Measurements from ENCODE around the gene FXYD7.
A peak's percentile ranks its signal among the peaks of the same experiment; 100 is the strongest.

The FXYD7 gene

GRCh38 chr19:35122687-35123551 is 20.1 kb upstream of the FXYD7 start (continued):
- TF ChIP-seq, protein P1, sequence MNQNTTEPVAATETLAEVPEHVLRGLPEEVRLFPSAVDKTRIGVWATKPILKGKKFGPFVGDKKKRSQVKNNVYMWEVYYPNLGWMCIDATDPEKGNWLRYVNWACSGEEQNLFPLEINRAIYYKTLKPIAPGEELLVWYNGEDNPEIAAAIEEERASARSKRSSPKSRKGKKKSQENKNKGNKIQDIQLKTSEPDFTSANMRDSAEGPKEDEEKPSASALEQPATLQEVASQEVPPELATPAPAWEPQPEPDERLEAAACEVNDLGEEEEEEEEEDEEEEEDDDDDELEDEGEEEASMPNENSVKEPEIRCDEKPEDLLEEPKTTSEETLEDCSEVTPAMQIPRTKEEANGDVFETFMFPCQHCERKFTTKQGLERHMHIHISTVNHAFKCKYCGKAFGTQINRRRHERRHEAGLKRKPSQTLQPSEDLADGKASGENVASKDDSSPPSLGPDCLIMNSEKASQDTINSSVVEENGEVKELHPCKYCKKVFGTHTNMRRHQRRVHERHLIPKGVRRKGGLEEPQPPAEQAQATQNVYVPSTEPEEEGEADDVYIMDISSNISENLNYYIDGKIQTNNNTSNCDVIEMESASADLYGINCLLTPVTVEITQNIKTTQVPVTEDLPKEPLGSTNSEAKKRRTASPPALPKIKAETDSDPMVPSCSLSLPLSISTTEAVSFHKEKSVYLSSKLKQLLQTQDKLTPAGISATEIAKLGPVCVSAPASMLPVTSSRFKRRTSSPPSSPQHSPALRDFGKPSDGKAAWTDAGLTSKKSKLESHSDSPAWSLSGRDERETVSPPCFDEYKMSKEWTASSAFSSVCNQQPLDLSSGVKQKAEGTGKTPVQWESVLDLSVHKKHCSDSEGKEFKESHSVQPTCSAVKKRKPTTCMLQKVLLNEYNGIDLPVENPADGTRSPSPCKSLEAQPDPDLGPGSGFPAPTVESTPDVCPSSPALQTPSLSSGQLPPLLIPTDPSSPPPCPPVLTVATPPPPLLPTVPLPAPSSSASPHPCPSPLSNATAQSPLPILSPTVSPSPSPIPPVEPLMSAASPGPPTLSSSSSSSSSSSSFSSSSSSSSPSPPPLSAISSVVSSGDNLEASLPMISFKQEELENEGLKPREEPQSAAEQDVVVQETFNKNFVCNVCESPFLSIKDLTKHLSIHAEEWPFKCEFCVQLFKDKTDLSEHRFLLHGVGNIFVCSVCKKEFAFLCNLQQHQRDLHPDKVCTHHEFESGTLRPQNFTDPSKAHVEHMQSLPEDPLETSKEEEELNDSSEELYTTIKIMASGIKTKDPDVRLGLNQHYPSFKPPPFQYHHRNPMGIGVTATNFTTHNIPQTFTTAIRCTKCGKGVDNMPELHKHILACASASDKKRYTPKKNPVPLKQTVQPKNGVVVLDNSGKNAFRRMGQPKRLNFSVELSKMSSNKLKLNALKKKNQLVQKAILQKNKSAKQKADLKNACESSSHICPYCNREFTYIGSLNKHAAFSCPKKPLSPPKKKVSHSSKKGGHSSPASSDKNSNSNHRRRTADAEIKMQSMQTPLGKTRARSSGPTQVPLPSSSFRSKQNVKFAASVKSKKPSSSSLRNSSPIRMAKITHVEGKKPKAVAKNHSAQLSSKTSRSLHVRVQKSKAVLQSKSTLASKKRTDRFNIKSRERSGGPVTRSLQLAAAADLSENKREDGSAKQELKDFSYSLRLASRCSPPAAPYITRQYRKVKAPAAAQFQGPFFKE (tag by site-specific recombination; IDR thresholded peaks at IDR 0.05; ENCODE audit: borderline replicate concordance) = no peak
- TF ChIP-seq ZNF354C (tag by site-specific recombination; IDR thresholded peaks at IDR 0.05; ENCODE audit: borderline replicate concordance, low read depth) = no peak
- peak; percentile 15; the same call in 1 of the 2 replicates for TF ChIP-seq ZBTB48 (tag by site-specific recombination; IDR thresholded peaks at IDR 0.05)
- TF ChIP-seq ZNF513 (tag by site-specific recombination; IDR thresholded peaks at IDR 0.05) = no peak
- TF ChIP-seq HIC1 (tag by site-specific recombination; IDR thresholded peaks at IDR 0.05) = no peak
- TF ChIP-seq EGR2 (tag by site-specific recombination; IDR thresholded peaks at IDR 0.05; ENCODE audit: low read depth) = no peak
- no peak for TF ChIP-seq ZNF677 (tag by site-specific recombination; IDR thresholded peaks at IDR 0.05)
- no peak; the same call in 1 of the 2 replicates for TF ChIP-seq ZNF600 (tag by site-specific recombination; IDR thresholded peaks at IDR 0.05)
- 0 out of 2 replicates have a peak, but pooled peaks have one; percentile 31 for TF ChIP-seq ZNF548 (tag by site-specific recombination; IDR thresholded peaks at IDR 0.05)
- no peak for TF ChIP-seq GLI4 (tag by site-specific recombination; IDR thresholded peaks at IDR 0.05)
- no peak for TF ChIP-seq ZNF654 (tag by site-specific recombination; IDR thresholded peaks at IDR 0.05; ENCODE audit: low read depth)
- no peak for TF ChIP-seq ZFP41 (tag by site-specific recombination; IDR thresholded peaks at IDR 0.05; ENCODE audit: borderline replicate concordance)
- TF ChIP-seq, protein P2, sequence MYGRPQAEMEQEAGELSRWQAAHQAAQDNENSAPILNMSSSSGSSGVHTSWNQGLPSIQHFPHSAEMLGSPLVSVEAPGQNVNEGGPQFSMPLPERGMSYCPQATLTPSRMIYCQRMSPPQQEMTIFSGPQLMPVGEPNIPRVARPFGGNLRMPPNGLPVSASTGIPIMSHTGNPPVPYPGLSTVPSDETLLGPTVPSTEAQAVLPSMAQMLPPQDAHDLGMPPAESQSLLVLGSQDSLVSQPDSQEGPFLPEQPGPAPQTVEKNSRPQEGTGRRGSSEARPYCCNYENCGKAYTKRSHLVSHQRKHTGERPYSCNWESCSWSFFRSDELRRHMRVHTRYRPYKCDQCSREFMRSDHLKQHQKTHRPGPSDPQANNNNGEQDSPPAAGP (tag by site-specific recombination; IDR thresholded peaks at IDR 0.05) = no peak
- TF ChIP-seq REPIN1 (tag by site-specific recombination; IDR thresholded peaks at IDR 0.05; ENCODE audit: low read depth) = no peak
- no peak for TF ChIP-seq ZBTB11 (tag by site-specific recombination; conservative IDR thresholded peaks at IDR 0.05; ENCODE audit: low read depth)
- TF ChIP-seq ATF2 (tag by site-specific recombination; IDR thresholded peaks at IDR 0.05; ENCODE audit: low read depth) = no peak
- no peak for TF ChIP-seq ZNF248 (tag by site-specific recombination; IDR thresholded peaks at IDR 0.05)
- TF ChIP-seq KLF10 (tag by site-specific recombination; IDR thresholded peaks at IDR 0.05) = no peak
- no peak for TF ChIP-seq ZNF629 (tag by site-specific recombination; IDR thresholded peaks at IDR 0.05)
- no peak for TF ChIP-seq ZNF146 (tag by site-specific recombination; IDR thresholded peaks at IDR 0.05)
- no peak for TF ChIP-seq ZNF76 (tag by site-specific recombination; IDR thresholded peaks at IDR 0.05; ENCODE audit: borderline replicate concordance, low read depth)
- no peak for TF ChIP-seq ZNF571 (tag by site-specific recombination; IDR thresholded peaks at IDR 0.05)
- no peak for TF ChIP-seq ZNF558 (tag by site-specific recombination; IDR thresholded peaks at IDR 0.05)
